ENCODE data around the gene SSH2.

Gene SSH2

GRCh38 chr17:29892201-29892600, 37.8 kb downstream of the SSH2 start:
- no peak for DNase-seq (ENCODE audit: low read depth)
- H3K4me3 ChIP-seq (ENCODE audit: control insufficient read depth, low read depth, low read length) = no peak overlapping the region
- no peak for TF ChIP-seq CTCF (IDR thresholded peaks at IDR 0.05; ENCODE audit: control insufficient read depth, insufficient read depth, low read depth, low read length, missing control alignments)

GRCh38 chr17:29891131-29891530, 38.9 kb downstream of the SSH2 start:
- TF ChIP-seq CTCF (IDR thresholded peaks at IDR 0.05; ENCODE audit: control insufficient read depth, insufficient read depth, low read depth, low read length, missing control alignments) = no peak
- DNase-seq (ENCODE audit: low read depth) = no peak
- no peak overlapping the region for H3K4me3 ChIP-seq (ENCODE audit: control insufficient read depth, low read depth, low read length)

GRCh38 chr17:29885031-29885640, 44.9 kb downstream of the SSH2 start:
- H3K4me3 ChIP-seq (ENCODE audit: control insufficient read depth, low read depth, low read length) = no peak overlapping the region
- no peak for TF ChIP-seq CTCF (IDR thresholded peaks at IDR 0.05; ENCODE audit: control insufficient read depth, insufficient read depth, low read depth, low read length, missing control alignments)
- no peak for DNase-seq (ENCODE audit: low read depth)

- no peak for DNase-seq (ENCODE audit: low read depth)
- no peak for TF ChIP-seq CTCF (IDR thresholded peaks at IDR 0.05; ENCODE audit: control insufficient read depth, insufficient read depth, low read depth, low read length, missing control alignments)
- no peak overlapping the region for H3K4me3 ChIP-seq (ENCODE audit: control insufficient read depth, low read depth, low read length)
Observed at GRCh38 chr17:29883497-29883896, 46.5 kb downstream of the SSH2 start.

- DNase-seq (ENCODE audit: low read depth) = no peak
- TF ChIP-seq CTCF (IDR thresholded peaks at IDR 0.05; ENCODE audit: control insufficient read depth, insufficient read depth, low read depth, low read length, missing control alignments) = no peak
- no peak overlapping the region for H3K4me3 ChIP-seq (ENCODE audit: control insufficient read depth, low read depth, low read length)
Observed at GRCh38 chr17:29881256-29881655, 48.8 kb downstream of the SSH2 start.

- no peak for DNase-seq (ENCODE audit: low read depth)
- H3K4me3 ChIP-seq (ENCODE audit: control insufficient read depth, low read depth, low read length) = no peak overlapping the region
- no peak for TF ChIP-seq CTCF (IDR thresholded peaks at IDR 0.05; ENCODE audit: control insufficient read depth, insufficient read depth, low read depth, low read length, missing control alignments)
Observed at GRCh38 chr17:29880031-29880430, 50.0 kb downstream of the SSH2 start.
